ENCODE measurements around the gene TMEM91.
"Not testable (repeated sequence)": the region's sequence is repeated elsewhere in the genome, so short reads cannot be mapped to it uniquely, and the experiment has no call there.

Gene TMEM91

DNA sequence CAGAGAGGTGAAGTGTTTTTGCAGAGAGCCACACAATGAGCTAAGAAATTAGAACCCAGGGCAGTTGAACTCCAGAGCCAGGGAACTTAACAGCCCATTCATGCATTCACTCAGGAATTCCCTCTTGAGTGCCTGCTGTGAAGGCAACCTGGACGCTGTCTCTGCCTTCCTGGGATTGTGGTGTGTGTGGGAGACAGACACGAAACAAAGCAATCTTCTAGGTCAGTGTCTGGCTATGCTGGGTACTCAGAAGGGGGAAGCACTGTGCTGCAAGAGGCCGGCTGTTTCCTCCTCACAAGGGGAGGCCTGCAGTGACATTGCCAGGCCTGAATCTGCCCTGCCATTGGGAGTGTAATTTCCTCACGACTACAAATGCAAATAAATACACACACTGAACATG lies 30.9 kb downstream of the TMEM91 start:
- Histone ChIP-seq H3K27ac (no peak overlapping the region), H3K36me3 (no peaks in the 10 kb centered on the region)
- DNase-seq: no peak

DNA sequence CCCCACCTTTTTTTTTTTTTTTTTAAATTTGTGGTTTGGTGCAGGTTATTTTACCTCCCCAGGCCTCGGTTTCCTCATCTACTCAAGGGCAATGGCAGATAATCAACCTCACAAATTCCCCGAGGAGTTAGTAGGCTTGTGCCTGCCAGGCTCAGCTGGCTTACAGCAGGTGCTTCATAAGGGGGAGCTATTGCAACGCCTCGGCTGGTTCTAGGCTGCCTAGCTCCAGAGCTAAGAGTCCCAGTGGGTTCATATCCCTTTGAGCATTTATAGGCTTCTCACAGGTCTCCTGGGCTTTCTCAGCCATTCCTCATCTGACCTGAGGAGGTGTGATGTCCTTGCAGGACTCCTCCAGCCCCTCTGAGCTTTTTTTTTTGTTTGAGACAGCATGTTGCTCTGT lies 31.9 kb downstream of the TMEM91 start:
- TF ChIP-seq, protein P1, sequence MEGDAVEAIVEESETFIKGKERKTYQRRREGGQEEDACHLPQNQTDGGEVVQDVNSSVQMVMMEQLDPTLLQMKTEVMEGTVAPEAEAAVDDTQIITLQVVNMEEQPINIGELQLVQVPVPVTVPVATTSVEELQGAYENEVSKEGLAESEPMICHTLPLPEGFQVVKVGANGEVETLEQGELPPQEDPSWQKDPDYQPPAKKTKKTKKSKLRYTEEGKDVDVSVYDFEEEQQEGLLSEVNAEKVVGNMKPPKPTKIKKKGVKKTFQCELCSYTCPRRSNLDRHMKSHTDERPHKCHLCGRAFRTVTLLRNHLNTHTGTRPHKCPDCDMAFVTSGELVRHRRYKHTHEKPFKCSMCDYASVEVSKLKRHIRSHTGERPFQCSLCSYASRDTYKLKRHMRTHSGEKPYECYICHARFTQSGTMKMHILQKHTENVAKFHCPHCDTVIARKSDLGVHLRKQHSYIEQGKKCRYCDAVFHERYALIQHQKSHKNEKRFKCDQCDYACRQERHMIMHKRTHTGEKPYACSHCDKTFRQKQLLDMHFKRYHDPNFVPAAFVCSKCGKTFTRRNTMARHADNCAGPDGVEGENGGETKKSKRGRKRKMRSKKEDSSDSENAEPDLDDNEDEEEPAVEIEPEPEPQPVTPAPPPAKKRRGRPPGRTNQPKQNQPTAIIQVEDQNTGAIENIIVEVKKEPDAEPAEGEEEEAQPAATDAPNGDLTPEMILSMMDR (IDR thresholded peaks at IDR 0.05; ENCODE audit: low read depth, low read length): 0 out of 2 replicates have a peak, but pooled peaks have one; percentile 15
- no peak for DNase-seq
- no peak overlapping the region for H3K27ac ChIP-seq

More for the DNA sequence above, 30.9 kb downstream of the TMEM91 start:
- TF ChIP-seq, protein P1 (IDR thresholded peaks at IDR 0.05; ENCODE audit: low read depth, low read length): no peak
- Histone ChIP-seq H3K4me3 (ENCODE audit: low read depth, low read length) (no peak overlapping the region), H3K27me3 (ENCODE audit: insufficient read depth, low read depth, severe bottlenecking) (no peaks in the 10 kb centered on the region), H3K9me3 (ENCODE audit: severe bottlenecking) (no peaks in the 10 kb centered on the region)

DNA sequence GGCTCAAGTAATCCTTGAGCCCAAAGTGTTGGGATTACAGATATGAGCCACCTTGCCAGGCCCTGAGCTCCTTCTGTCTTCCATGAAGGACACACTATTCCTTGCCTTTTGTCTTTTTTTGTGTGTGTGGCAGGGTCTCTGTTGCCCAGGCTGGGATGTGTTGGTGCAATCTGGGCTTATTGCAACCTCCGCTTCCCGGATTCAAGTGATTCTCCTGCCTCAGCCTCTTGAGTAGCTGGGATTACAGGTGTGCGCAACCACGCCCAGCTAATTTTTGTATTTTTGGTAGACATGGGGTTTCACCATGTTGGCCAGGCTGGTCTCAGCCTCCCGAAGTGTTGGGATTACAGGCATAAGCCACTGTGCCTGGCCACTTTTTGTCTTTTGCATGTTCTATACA lies 32.5 kb downstream of the TMEM91 start:
- H3K4me3 ChIP-seq (ENCODE audit: low read depth, low read length); H3K27ac ChIP-seq; H3K36me3 ChIP-seq; H3K9me3 ChIP-seq (ENCODE audit: severe bottlenecking); H3K27me3 ChIP-seq (ENCODE audit: insufficient read depth, low read depth, severe bottlenecking); DNase-seq: not testable (repeated sequence)

More for the DNA sequence above, 31.9 kb downstream of the TMEM91 start:
- no peaks in the 10 kb centered on the region for H3K36me3 ChIP-seq
- no peaks in the 10 kb centered on the region for H3K27me3 ChIP-seq (ENCODE audit: insufficient read depth, low read depth, severe bottlenecking)
- H3K4me3 ChIP-seq (ENCODE audit: low read depth, low read length): no peak overlapping the region
- H3K9me3 ChIP-seq (ENCODE audit: severe bottlenecking): no peaks in the 10 kb centered on the region

DNA sequence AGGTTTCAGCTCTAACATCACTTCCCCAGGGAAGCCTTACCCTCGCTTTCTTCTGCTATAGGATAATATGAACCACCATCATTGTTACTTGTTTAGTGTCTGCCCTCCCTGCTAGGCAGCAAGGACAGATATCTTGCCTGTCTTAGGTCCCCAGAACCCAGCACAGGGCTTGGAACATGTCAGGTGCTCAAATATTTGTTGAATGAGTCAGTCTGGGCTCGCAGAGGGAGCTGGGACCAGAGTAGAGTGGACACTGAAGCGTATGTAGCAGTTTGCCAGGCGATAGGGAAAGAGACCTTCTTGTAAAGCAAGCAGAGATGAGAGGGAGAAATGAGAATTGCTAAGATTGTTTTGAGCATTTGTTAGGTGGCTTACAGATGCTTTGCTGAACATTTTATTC lies 33.0 kb downstream of the TMEM91 start:
- H3K36me3 ChIP-seq: no peaks in the 10 kb centered on the region
- H3K27me3 ChIP-seq (ENCODE audit: insufficient read depth, low read depth, severe bottlenecking): no peaks in the 10 kb centered on the region
- H3K4me3 ChIP-seq (ENCODE audit: low read depth, low read length): no peak overlapping the region
- TF ChIP-seq, protein P1 (IDR thresholded peaks at IDR 0.05; ENCODE audit: low read depth, low read length): no peak
- no peak overlapping the region for H3K27ac ChIP-seq
- no peaks in the 10 kb centered on the region for H3K9me3 ChIP-seq (ENCODE audit: severe bottlenecking)
- DNase-seq: no peak

DNA sequence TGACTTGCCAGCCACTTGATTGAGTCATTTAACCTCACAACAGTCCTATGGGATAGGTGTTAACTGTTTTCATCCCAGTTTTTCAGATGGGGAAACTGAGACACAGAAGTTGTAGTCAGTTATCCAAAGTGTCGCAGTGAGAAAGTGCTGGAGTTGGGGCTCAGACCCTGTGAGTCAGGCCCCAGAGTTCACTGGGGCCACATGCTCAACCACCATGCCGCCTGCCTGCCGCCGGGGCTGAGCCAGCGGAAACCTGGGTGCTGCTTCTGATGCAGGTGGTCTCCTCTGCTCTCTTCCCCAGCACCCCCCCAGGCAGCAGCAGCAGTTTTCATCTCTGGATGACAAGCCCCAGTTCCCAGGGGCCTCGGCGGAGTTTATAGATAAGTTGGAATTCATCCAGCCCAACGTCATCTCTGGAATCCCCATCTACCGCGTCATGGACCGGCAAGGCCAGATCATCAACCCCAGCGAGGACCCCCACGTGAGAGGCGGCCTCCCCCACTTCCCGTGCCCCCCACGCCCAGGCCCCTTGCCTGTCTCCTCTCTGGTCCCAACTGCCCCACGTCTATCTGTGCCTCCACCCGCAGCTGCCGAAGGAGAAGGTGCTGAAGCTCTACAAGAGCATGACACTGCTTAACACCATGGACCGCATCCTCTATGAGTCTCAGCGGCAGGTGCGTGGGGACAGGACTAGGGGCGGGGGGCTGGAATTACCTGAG lies 34.2 kb downstream of the TMEM91 start:
- no peak overlapping the region for H3K27ac ChIP-seq
- DNase-seq: no peak
- no peaks in the 10 kb centered on the region for H3K36me3 ChIP-seq
- TF ChIP-seq, protein P1 (IDR thresholded peaks at IDR 0.05; ENCODE audit: low read depth, low read length): no peak
- no peaks in the 10 kb centered on the region for H3K27me3 ChIP-seq (ENCODE audit: insufficient read depth, low read depth, severe bottlenecking)
- H3K4me3 ChIP-seq (ENCODE audit: low read depth, low read length): no peak overlapping the region
- no peaks in the 10 kb centered on the region for H3K9me3 ChIP-seq (ENCODE audit: severe bottlenecking)

DNA sequence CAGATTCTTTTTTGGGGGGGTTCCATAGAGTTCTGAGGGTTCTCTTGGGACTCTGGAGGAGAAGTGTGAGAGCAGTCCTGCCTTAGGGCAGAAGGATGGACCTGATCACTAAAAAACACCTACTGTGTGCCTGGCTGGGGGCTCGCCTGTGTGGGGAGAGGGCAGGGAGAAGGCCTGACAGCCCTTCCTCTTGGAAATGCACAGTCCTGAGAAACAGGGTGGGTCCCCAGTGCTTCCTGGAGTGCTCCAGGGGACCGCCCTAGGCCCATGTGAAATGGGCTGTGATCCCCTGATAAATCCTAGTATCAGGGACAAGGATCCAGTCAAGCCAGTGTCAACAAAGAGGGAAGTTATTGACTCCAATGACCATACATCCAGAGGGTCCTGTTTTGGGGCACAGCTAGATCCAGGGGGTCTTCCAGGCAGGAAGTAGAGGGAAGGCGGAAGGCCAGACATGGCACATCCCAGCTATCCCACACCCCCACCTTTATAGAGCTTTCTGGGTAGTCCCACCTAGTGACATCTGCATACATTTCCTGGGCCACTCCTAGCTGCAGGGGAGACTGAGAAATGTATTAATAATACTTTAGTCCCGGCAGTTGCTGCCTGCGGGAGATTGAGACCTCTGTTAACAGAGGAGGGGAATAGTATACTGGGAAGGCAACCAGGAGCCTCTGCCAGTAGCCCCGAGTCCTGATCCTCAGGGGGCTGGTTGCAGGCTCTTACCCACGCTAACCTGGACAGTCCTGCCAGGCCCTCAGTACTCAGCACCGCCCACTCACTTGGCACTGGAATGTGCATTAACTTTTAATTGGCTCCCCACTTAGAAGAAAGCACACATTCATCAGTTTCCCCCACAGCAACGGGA lies 35.0 kb downstream of the TMEM91 start:
- H3K36me3 ChIP-seq: no peaks in the 10 kb centered on the region
- H3K4me3 ChIP-seq (ENCODE audit: low read depth, low read length): no peak overlapping the region
- no peak for DNase-seq
- TF ChIP-seq, protein P1 (IDR thresholded peaks at IDR 0.05; ENCODE audit: low read depth, low read length): no peak
- no peak overlapping the region for H3K27ac ChIP-seq
- H3K27me3 ChIP-seq (ENCODE audit: insufficient read depth, low read depth, severe bottlenecking): no peaks in the 10 kb centered on the region
- H3K9me3 ChIP-seq (ENCODE audit: severe bottlenecking): no peaks in the 10 kb centered on the region
